ENCODE results near the gene ID3. TPM values are rescaled to one million over a fixed set of nuclear protein-coding genes. Genes with fewer than 3 reads are reported as not detected.
"Not testable (repeated sequence)": the region's sequence is repeated elsewhere in the genome, so short reads cannot be mapped to it uniquely, and the experiment has no call there.

The ID3 gene
- total and polyA plus RNA-seq, 12 donors, result 44.7 to 217 (median 83.4) TPM

DNA sequence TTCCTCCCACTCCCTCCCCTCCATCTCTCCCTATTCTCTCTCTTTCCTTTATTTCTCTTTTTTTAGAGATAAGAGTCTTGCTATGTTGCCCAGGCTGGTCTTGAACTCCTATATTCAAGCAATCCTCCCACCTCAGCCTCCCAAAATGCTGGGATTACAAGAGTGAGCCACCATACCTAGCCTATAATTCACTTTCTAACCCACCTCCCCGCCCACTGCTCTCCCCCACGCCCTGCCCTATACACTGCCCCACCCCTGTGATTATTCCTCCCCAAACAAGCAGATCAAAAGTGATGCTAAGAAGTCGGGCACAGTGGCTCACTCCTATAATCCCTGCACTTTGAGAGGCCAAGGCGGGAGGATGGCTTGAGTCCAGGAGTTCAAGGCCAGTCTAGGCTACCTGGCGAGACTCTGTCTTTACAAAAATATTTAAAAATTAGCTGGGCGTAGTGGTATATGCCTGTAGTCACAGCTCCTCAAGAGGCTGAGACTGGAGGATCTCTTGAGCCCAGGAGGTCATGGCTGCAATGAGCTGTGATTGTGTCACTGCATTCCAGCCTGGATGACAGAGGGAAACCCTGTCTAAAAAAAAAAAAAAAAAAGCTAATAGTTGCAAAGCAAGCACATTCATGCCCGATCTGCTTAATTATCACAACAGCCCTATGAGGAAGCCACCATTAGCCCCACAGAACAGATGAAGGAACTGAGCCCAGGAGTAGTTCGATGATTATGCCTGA lies 15.4 kb downstream of the ID3 start:
- TF ChIP-seq, protein P1, sequence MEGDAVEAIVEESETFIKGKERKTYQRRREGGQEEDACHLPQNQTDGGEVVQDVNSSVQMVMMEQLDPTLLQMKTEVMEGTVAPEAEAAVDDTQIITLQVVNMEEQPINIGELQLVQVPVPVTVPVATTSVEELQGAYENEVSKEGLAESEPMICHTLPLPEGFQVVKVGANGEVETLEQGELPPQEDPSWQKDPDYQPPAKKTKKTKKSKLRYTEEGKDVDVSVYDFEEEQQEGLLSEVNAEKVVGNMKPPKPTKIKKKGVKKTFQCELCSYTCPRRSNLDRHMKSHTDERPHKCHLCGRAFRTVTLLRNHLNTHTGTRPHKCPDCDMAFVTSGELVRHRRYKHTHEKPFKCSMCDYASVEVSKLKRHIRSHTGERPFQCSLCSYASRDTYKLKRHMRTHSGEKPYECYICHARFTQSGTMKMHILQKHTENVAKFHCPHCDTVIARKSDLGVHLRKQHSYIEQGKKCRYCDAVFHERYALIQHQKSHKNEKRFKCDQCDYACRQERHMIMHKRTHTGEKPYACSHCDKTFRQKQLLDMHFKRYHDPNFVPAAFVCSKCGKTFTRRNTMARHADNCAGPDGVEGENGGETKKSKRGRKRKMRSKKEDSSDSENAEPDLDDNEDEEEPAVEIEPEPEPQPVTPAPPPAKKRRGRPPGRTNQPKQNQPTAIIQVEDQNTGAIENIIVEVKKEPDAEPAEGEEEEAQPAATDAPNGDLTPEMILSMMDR (IDR thresholded peaks at IDR 0.05), result no peak
- WGBS, 2 donors, result 83 to 84% methylated on average over 8 of the region's 8 CpGs
- H3K4me1 ChIP-seq, result peaks cover 0 to 51% (median 32%) of the 10 kb centered on the region in 9 donors
- intact Hi-C loops (cut with DNase I), result loop anchor here in 9 of 10 donors (1.0 to 5.0 kb wide), 7 partner anchors 47 to 95 kb away; no protein-coding TSS in a partner anchor
- ATAC-seq (no peak), DNase-seq (no peak)
- no peaks in the 10 kb centered on the region for H3K27me3 ChIP-seq
- no peaks in the 10 kb centered on the region for H3K36me3 ChIP-seq
- H3K4me3 ChIP-seq, result no peak overlapping the region
- H3K9me3 ChIP-seq, result no peaks in the 10 kb centered on the region
- no peak overlapping the region for H3K27ac ChIP-seq

DNA sequence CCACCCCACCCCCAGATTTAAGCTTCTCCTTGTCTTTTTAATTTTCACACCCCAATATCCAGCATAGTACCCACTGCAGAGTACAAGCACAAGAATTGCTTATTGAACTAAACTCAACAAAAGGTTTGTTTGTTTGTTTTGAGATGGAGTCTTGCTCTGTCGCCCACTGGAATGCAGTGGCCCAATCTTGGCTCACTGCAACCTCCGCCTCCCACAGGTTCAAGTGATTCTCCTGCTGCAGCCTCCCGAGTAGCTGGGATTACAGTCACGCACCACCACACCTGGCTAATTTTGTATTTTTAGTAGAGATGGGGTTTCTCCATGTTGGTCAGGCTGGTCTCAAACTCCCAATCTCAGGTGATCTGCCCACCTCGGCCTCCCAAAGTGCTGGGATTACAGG lies 16.4 kb downstream of the ID3 start:
- intact Hi-C loops (cut with DNase I), result loop anchor here in 1 of 10 donors (5.0 kb wide), 1 partner anchor 46 kb away; no protein-coding TSS in a partner anchor
- not testable (repeated sequence) for ATAC-seq, H3K27ac ChIP-seq, H3K4me3 ChIP-seq, H3K27me3 ChIP-seq, DNase-seq, H3K9me3 ChIP-seq, H3K36me3 ChIP-seq
- H3K4me1 ChIP-seq, result peaks cover 0 to 42% (median 26%) of the 10 kb centered on the region in 9 donors
- 87 to 89% methylated on average over 5 of the region's 5 CpGs for WGBS, 2 donors

DNA sequence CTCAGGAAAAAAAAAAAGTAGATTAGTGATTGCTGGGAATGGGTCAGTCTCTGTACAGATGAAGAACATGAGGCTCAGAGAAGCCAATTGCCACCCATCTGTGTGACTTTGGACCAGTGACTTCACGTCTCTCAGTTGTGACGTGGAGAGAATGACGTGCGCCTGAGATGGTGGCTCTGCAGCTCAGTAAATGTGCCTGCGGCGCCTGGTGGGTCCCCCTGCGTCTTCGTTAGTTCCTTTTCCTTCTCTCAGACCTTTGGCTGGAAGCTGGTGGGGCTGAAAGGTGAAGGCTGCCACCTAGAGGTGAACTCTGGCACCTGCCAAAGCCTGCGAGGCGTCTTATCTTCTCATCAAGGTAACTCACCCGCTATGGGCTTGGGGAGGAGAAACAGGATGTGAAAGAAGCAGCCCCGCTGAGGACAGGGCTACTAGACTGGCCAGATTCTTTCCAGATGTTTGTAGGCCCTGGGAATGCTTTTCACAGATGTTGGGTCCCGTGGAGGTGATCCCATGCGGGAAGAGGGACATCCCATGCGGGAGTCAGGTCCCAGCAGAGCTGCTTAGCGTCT lies 19.5 kb downstream of the ID3 start:
- DNase-seq (peak; percentile 80 to 86), ATAC-seq (peak; percentile 76 to 91 (median 88))
- H3K4me1 ChIP-seq, result peaks cover 0 to 22% (median 9%) of the 10 kb centered on the region in 9 donors
- H3K27ac ChIP-seq, result peak overlapping the region in 2 of 10 donors; percentile 34 to 40
- peak overlapping the region in 6 of 10 donors; percentile 1 to 22 (median 9) for H3K4me3 ChIP-seq
- intact Hi-C loops (cut with DNase I), result loop anchor here in 9 of 10 donors (1.0 to 5.0 kb wide), 3 partner anchors 42 to 43 kb away; no protein-coding TSS in a partner anchor
- H3K9me3 ChIP-seq, result no peaks in the 10 kb centered on the region
- H3K36me3 ChIP-seq, result no peaks in the 10 kb centered on the region
- no peaks in the 10 kb centered on the region for H3K27me3 ChIP-seq
- TF ChIP-seq, protein P1 (IDR thresholded peaks at IDR 0.05), result peak; percentile 70 to 96 (median 92)
- 2 to 5% methylated on average over 16 of the region's 16 CpGs for WGBS, 2 donors

DNA sequence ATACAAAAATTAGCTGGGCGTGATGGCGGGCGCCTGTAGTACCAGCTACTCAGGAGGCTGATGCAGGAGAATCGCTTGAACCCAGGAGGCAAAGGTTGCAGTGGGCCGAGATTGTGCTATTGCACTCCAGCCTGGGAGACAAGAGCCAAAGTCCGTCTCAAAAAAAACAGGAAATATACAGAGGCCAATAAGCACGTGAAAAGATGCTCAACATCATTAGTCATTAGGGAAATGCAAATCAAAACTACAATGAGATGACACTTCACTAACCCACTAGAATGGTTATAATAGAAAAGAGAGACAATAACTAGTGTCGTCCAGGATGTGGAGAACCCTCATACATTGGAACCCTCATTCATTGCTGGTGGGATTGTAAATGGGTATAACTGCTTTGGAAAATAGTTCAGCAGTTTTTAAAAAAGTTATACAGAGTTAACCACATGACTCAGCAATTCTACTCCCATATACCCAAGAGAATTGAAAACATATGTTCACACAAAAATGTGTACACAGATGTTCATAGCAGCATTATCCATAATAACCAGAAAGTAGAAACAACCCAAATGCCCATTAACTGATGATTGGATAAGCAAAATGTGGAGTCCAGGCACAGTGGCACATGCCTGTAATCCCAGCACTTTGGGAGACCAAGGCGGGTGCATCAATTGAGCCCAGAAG lies 21.9 kb downstream of the ID3 start:
- TF ChIP-seq, protein P1 (IDR thresholded peaks at IDR 0.05), result no peak
- WGBS, 2 donors, result 70 to 73% methylated on average over 9 of the region's 9 CpGs
- no peak overlapping the region for H3K27ac ChIP-seq
- DNase-seq (no peak), ATAC-seq (no peak)
- peaks cover 0 to 37% (median 8%) of the 10 kb centered on the region in 9 donors for H3K4me1 ChIP-seq
- no peak overlapping the region for H3K4me3 ChIP-seq
- intact Hi-C loops (cut with DNase I), result loop anchor here in 1 of 10 donors (5.0 kb wide), 1 partner anchor 40 kb away; no protein-coding TSS in a partner anchor
- H3K27me3 ChIP-seq, result no peaks in the 10 kb centered on the region
- no peaks in the 10 kb centered on the region for H3K9me3 ChIP-seq
- no peaks in the 10 kb centered on the region for H3K36me3 ChIP-seq
